Spleen (tissue), 11 donors: ENCODE measurements around the gene MPPED2. TPM values are rescaled to one million over a fixed set of nuclear protein-coding genes. Genes with fewer than 3 reads are reported as not detected.

Experiments used
- DNase-seq: peaks from one replicate; pipeline ENCODE4 v3.0.0-alpha.2; 2020
- H3K27ac ChIP-seq, 8 donors: fragments of 200-600 bp; sonication (generic) in 7 of 8; 1 replicate in 4 of 8; 2 replicates in 4 of 8; pipeline versions ENCODE4 v1.5.0 to v1.8.0; 2016 to 2021; ENCODE audit warnings: inconsistent platforms in 4 of 8, mild to moderate bottlenecking in 4 of 8, moderate library complexity in 1 of 8
- H3K27me3 ChIP-seq, 7 donors: fragments of 200-600 bp; sonication (generic) in 6 of 7; replicated peaks in 1 of 7; 1 replicate in 4 of 7; 2 replicates in 3 of 7; pipeline versions ENCODE4 v1.5.0 to v1.8.0; 2016 to 2021; ENCODE audit warnings: inconsistent platforms in 3 of 7, mild to moderate bottlenecking in 1 of 7
- H3K36me3 ChIP-seq, 6 donors: fragments of 200-600 bp; sonication (generic) in 5 of 6; 1 replicate in 4 of 6; 2 replicates in 2 of 6; pipeline versions ENCODE4 v1.5.0 to v1.8.0; 2016 to 2021; ENCODE audit warnings: inconsistent platforms in 2 of 6
- H3K4me1 ChIP-seq, 6 donors: fragments of 200-600 bp; sonication (generic) in 5 of 6; 1 replicate in 3 of 6; 2 replicates in 3 of 6; pipeline versions ENCODE4 v1.5.0 to v1.8.0; 2016 to 2021; ENCODE audit warnings: inconsistent platforms in 3 of 6
- H3K4me3 ChIP-seq, 8 donors: fragments of 200-600 bp; sonication (generic) in 7 of 8; 1 replicate in 4 of 8; 2 replicates in 4 of 8; pipeline versions ENCODE4 v1.5.0 to v1.8.0; 2016 to 2021; ENCODE audit warnings: inconsistent platforms in 4 of 8, mild to moderate bottlenecking in 4 of 8, moderate library complexity in 2 of 8
- H3K9me3 ChIP-seq, 8 donors: fragments of 200-600 bp; sonication (generic) in 7 of 8; 1 replicate in 4 of 8; 2 replicates in 4 of 8; pipeline versions ENCODE4 v1.5.0 to v1.8.0; 2016 to 2021; ENCODE audit warnings: inconsistent platforms in 4 of 8
- POLR2A ChIP-seq, 3 donors: fragments of 450-650 bp; IDR thresholded peaks; one replicate each; pipeline ENCODE4 v1.5.1; 2017; ENCODE audit warnings: antibody characterized with exemption in 3 of 3, mild to moderate bottlenecking in 1 of 3
- POLR2AphosphoS5 ChIP-seq, 3 donors: sonication (generic); formaldehyde crosslinking; IDR thresholded peaks; one replicate each; pipeline ENCODE4 v1.5.1; 2017; ENCODE audit warnings: antibody characterized with exemption in 3 of 3
- WGBS, 5 donors: extraction: QIAGEN DNeasy Blood & Tissue Kit in 3 of 5; methylation state at CpG; one replicate each; pipeline versions ENCODE4 v1.1.5 to v1.1.7; 2013 to 2018; 5-methylcytosine and 5-hydroxymethylcytosine counted together
- intact Hi-C: fragments of 100-400 bp; cut with DNase I; formaldehyde crosslinking; loops from one replicate; pipeline ENCODE4 v1.15.0; 2023; ENCODE audit warnings: low total_unique reads
- polyA plus RNA-seq, 3 donors: library from polyadenylated mRNA; stranded (reverse); fragments of 200-250 nt; gene quantifications; one replicate each; pipeline ENCODE4 v1.2.1, GENCODE V29; 2013
- total RNA-seq, 7 donors: library from RNA; depleted of rRNA in 3 of 7; stranded (reverse); fragments of >200 nt in 3 of 7; fragmentation: NEBNext Ultra II Directional in 4 of 7; extraction: Animal tissue kit (Norgen Biotek cat#: 25700) in 4 of 7; gene quantifications; one replicate each; pipeline versions ENCODE4 v1.1.0 to v1.2.1, GENCODE V29; 2016 to 2021
- TF ChIP-seq, protein P1 (sequence below), 11 experiments: fragments of 200-600 bp in 7 of 11; fragments of 450-650 bp in 4 of 11; sonication (generic) in 4 of 11; IDR thresholded peaks in 8 of 11; conservative IDR thresholded peaks in 3 of 11; 1 replicate in 7 of 11; 2 replicates in 4 of 11; pipeline versions ENCODE4 v1.4.0 to v1.8.0; 2016 to 2021; ENCODE audit warnings: antibody characterized with exemption in 11 of 11, inconsistent platforms in 4 of 11, mild to moderate bottlenecking in 1 of 11
- donor health status: healthy with polysubstance abuse.
- donor health status: DM: no; HTN: no; CAD: no; lungs with moderate emphysema.
- donor health status: DM: no; HTN: no; CAD: no.
- donor health status: Bipolar disorder and iron deficiency.
- donor health status: healthy.
- donor health status: DM: no; HTN: no; CAD: no.
- donor health status: DM: yes; HTN: yes; CAD: no.

MPPED2 gene
- total and polyA plus RNA-seq, 10 donors: 0.72 to 14.6 (median 5.2) TPM

GRCh38 chr11:30594646-30595411 is 8.7 kb upstream of the MPPED2 start:
- intact Hi-C loops: no loop called here
- WGBS, 5 donors: 80 to 88% (median 80%) methylated on average over 8 of the region's 8 CpGs
- no peak for DNase-seq
- no peaks in the 10 kb centered on the region for H3K27me3 ChIP-seq
- H3K27ac ChIP-seq: no peak overlapping the region
- no peak overlapping the region for H3K4me3 ChIP-seq
- no peak for TF ChIP-seq POLR2AphosphoS5 (IDR thresholded peaks at IDR 0.05)
- TF ChIP-seq POLR2A (IDR thresholded peaks at IDR 0.05): no peak
- TF ChIP-seq, protein P1, sequence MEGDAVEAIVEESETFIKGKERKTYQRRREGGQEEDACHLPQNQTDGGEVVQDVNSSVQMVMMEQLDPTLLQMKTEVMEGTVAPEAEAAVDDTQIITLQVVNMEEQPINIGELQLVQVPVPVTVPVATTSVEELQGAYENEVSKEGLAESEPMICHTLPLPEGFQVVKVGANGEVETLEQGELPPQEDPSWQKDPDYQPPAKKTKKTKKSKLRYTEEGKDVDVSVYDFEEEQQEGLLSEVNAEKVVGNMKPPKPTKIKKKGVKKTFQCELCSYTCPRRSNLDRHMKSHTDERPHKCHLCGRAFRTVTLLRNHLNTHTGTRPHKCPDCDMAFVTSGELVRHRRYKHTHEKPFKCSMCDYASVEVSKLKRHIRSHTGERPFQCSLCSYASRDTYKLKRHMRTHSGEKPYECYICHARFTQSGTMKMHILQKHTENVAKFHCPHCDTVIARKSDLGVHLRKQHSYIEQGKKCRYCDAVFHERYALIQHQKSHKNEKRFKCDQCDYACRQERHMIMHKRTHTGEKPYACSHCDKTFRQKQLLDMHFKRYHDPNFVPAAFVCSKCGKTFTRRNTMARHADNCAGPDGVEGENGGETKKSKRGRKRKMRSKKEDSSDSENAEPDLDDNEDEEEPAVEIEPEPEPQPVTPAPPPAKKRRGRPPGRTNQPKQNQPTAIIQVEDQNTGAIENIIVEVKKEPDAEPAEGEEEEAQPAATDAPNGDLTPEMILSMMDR (IDR thresholded peaks at IDR 0.05 in 8 of 11, conservative IDR thresholded peaks at IDR 0.05 in 3 of 11): no peak
- no peaks in the 10 kb centered on the region for H3K9me3 ChIP-seq
- no peaks in the 10 kb centered on the region for H3K36me3 ChIP-seq
- H3K4me1 ChIP-seq: no peaks in the 10 kb centered on the region

DNA sequence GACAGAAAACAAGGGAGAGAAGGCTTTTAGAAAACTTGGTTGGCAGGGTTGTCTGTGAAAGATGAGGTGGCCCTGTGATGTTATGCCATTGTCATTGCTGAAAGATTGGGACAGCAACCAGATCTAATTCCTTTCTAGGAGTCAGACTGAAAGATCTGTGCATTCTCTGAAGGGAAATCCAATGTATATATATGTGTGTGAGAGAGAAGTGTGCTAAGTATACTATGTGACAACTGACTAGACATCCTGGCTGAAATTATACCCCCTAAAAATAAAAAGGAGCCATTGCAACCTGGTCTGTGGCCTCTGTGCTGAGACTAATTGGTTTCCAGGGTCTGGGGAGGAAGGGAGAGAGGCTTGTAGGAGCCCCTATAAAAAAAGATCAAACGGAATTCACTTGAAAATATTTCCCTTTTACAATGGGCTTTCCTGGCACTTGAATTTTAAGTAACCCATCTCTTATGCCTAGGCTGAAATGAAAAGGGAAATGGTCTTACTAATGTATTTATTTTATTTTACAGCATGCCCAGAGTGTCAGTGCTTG is 1.2 kb upstream of the MPPED2 start:
- TF ChIP-seq POLR2A (IDR thresholded peaks at IDR 0.05): no peak
- TF ChIP-seq, protein P1 (IDR thresholded peaks at IDR 0.05 in 8 of 11, conservative IDR thresholded peaks at IDR 0.05 in 3 of 11): no peak
- TF ChIP-seq POLR2AphosphoS5 (IDR thresholded peaks at IDR 0.05): no peak
- Histone ChIP-seq H3K27me3 (peaks cover 0 to 65% (median 43%) of the 10 kb centered on the region in 7 donors), H3K4me1 (peaks cover 0 to 34% (median 23%) of the 10 kb centered on the region in 6 donors), H3K36me3 (no peaks in the 10 kb centered on the region), H3K9me3 (no peaks in the 10 kb centered on the region), H3K27ac (no peak overlapping the region), H3K4me3 (no peak overlapping the region)
- DNase-seq: no peak
- intact Hi-C loops: no loop called here
- WGBS, 5 donors: 52 to 73% (median 56%) methylated on average over 1 of the region's 1 CpG

GRCh38 chr11:30585892-30586250 is 282 bp downstream of the MPPED2 start:
- no peak for DNase-seq
- Histone ChIP-seq H3K27ac (peak overlapping the region in 6 of 8 donors; percentile 43 to 75 (median 68)), H3K4me1 (peaks cover 0 to 34% (median 23%) of the 10 kb centered on the region in 6 donors), H3K9me3 (no peaks in the 10 kb centered on the region), H3K36me3 (no peaks in the 10 kb centered on the region), H3K27me3 (peaks cover 0 to 75% (median 43%) of the 10 kb centered on the region in 7 donors), H3K4me3 (peak overlapping the region; percentile 40 to 79 (median 56))
- WGBS, 5 donors: 0 to 3% (median 2%) methylated on average over 22 to 42 of the region's 42 CpGs
- TF ChIP-seq, protein P1 (IDR thresholded peaks at IDR 0.05 in 8 of 11, conservative IDR thresholded peaks at IDR 0.05 in 3 of 11): no peak
- no peak for TF ChIP-seq POLR2A (IDR thresholded peaks at IDR 0.05)
- intact Hi-C loops: no loop called here
